Stromal cell of bone marrow (primary cell): ENCODE data around the gene RETREG2.
"Not testable (repeated sequence)": the region's sequence is repeated elsewhere in the genome, so short reads cannot be mapped to it uniquely, and the experiment has no call there.

Experiments
- DNase-seq: peaks from one replicate; pipeline ENCODE4 v3.0.0-alpha.2; 2012; ENCODE audit warnings: low read depth

Gene RETREG2

DNA sequence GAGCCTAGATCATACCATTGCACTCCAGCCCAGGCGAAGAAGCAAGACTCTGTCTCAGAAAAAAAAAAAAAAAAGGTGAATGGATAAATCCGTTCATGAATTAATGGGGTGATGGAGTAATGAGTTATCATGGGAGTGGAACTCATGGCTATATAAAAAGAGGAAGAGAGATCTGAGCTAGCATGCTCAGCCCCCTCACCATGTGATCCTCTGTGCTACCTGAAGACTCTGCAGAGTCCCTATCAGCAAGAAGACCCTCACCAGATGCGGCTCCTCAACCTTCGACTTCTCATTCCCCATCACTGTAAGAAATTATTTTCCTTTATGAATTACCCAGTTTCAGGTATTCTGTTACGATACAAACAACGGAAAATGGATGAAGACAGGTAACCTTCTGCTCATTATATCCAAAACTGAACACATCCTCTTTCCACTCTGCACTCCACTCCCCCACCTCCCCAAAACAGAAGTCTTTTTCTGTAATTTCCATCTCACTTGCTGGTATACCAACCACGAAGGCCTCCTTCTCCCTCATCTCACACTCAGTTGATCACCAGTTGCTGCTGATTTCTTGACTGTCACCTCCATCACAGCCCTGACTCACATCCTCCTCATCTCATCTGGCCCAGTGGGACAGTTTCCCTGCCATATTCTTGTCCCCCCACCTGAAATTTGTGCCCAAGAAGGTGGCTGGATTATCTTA, 8.8 kb downstream of the RETREG2 start:
- no peak for DNase-seq

DNA sequence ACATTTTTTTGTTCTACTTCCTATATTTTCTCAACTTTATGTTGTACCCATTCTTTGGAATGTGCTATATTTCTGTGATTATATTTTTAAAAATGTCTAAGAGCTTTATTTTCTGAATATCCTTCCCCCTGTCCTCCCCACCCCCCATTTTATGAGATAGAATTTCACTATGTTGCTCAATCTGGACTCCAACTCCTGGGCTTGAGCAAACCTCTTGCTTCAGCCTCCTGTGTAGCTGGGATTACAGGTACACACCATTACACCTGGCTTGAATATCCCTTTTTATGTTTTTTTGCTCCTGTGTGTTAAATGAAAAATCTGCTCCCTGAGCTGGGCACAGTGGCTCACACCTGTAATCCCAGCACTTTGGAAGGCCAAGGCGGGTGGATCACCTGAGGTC, 19.3 kb downstream of the RETREG2 start:
- no peak for DNase-seq

DNA sequence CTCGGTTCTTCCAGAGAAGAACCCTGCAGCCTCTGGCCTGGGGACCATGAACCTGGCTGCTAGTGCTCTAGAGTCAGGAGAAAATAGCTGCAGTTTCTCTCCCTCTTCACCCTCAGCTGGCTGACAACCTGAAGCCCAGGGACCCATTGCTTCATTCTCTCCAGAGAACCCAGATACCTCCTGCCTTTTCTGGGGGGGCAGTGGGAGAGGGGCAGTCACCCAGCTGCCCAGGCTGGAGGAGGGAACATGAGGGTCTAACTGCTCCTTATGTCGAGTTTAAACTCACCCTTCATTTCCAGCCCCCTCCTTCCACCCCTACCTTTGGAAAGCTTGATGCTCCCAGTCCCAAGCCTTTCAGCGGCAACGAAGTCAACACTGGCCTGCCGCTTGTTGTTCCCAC, 20.9 kb downstream of the RETREG2 start:
- no peak for DNase-seq

DNA sequence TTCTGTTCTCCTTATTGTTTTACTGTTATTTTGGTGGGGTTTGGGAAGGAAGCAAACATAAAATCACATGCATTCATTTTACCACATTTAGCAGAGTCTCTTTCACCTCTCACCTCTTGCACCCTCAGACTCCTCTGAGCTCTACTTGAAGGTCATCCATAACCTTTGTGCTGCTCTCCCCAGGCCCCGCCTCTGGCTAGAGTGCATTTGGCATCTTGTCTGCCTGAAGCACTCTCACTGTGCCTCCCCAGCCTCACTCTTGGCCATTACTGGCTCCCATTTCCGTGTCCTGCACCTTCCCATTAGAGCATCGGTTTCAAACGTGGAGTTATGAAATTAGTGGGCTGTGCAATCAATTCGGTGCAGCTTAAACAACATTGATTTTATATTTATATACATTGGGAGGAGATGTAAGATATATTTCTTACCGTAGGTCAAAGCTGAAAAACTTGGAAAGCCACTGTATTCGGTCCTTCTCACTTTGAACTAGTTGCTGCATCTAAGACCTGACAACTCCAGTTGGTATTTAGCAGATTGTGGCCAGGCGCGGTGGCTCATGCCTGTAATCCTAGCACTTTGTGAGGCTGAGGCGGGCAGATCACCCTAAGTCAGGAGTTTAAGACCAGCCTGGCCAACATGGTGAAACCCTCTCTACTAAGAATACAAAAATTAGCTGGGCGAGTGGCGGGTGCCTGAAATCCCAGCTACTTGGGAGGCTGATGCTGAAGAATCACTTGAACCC, 21.6 kb downstream of the RETREG2 start:
- DNase-seq = no peak

DNA sequence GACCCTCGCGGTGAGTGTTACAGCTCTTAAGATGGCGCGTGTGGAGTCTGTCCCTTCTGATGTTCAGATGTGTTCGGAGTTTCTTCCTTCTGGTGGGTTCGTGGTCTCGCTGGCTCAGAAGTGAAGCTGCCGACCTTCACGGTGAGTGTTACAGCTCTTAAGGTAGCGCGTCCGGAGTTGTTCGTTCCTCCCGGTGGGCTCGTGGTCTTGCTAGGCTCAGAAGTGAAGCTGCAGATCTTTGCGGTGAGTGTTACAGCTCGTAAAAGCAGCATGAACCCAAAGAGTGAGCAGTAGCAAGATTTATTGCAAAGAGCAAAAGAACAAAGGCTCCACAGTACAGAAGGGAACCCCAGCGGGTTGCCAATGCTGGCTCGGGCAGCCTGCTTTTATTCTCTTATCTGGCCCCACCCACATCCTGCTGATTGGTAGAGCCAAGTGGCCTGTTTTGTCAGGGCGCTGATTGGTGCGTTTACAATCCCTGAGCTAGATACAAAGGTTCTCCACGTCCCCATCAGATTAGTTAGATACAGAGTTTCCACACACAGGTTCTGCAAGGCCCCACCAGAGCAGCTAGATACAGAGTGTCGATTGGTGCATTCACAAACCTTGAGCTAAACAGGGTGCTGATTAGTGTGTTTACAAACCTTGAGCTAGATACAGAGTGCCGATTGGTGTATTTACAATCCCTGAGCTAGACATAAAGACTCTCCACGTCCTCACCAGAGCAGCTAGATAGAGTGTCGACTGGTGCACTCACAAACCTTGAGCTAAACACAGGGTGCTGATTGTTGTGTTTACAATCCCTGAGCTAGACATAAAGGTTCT, 22.6 kb downstream of the RETREG2 start:
- not testable (repeated sequence) for DNase-seq

DNA sequence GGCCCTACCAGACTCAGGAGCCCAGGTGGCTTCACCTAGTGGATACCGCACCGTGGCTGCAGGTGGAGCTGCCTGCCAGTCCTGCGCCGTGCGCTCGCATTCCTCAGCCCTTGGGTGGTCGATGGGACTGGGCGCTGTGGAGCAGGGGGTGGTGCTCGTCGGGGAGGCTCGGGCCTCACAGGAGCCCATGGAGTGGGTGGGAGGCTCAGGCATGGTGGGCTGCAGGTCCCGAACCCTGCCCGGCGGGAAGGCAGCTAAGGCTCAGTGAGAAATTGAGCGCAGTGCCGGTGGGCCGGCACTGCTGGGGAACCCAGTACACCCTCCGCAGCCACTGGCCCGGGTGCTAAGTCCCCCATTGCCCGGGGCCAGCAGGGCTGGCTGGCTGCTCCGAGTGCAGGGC, 23.3 kb downstream of the RETREG2 start:
- not testable (repeated sequence) for DNase-seq

DNA sequence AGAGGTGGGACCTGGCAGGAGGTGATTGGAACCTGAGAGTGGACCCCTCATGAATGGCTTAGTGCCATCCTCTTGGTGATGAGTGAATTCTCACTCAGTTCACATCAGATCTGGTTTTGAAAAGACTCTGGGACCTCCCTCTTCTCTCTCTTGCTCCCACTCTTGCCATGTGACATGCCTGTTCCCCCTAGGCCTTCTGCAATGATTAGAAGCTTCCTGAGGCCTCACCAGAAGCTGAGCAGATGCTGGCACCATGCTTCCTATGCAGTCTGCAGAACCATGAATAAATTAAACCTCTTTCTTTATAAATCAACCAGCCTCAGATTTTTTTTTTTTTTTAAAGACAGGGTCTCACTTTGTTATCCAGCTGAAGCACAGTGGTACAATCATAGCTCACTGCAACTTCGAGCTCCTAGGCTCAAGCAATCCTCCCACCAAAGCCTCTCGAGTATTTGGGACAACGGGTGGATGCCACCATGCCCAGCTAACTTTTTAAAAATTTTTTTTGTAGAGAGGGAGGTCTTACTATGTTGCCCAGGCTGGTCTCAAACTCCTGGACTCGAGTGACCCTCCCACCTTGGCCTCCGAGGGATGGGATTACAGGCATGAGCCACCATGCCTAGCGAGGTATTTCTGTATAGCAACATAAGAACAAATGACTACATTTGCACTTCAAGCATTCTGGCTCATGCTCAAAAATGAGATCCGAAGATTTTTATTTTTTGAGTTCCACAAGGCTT, 26.5 kb downstream of the RETREG2 start:
- no peak for DNase-seq

DNA sequence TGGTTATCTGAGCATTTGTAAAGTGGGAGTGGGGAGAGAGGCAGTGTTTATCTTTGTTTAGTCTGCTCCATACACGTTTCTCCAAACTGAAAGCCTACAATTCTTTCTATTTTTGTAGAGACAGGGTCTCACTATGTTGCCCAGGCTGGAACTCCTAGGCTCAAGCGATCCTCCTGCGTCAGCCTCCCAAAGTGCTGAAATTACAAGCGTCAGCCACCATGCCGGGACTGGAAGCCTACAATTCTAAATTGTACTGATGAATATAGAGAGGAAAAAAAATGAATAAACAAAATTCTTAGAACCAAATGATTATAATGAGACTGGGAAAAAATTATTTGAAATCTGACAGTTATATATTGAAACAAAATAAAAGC, 27.1 kb downstream of the RETREG2 start:
- DNase-seq = no peak

DNA sequence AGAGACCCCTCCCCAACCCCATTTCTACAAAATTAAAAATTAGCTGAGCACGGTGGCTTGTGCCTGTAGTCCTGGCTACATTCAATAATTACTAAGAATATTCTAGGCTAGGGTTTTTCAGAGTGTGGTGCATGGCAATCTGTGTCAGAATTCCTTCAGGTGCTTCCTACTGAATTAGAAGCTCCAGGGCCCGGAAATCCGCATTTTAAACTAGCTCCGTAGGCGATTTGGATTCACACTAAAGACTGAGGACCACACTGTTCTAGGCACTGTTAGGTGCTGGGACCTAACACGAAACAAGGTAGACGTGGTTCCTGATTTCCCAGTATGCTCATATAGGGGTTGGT, 27.9 kb downstream of the RETREG2 start:
- no peak for DNase-seq

DNA sequence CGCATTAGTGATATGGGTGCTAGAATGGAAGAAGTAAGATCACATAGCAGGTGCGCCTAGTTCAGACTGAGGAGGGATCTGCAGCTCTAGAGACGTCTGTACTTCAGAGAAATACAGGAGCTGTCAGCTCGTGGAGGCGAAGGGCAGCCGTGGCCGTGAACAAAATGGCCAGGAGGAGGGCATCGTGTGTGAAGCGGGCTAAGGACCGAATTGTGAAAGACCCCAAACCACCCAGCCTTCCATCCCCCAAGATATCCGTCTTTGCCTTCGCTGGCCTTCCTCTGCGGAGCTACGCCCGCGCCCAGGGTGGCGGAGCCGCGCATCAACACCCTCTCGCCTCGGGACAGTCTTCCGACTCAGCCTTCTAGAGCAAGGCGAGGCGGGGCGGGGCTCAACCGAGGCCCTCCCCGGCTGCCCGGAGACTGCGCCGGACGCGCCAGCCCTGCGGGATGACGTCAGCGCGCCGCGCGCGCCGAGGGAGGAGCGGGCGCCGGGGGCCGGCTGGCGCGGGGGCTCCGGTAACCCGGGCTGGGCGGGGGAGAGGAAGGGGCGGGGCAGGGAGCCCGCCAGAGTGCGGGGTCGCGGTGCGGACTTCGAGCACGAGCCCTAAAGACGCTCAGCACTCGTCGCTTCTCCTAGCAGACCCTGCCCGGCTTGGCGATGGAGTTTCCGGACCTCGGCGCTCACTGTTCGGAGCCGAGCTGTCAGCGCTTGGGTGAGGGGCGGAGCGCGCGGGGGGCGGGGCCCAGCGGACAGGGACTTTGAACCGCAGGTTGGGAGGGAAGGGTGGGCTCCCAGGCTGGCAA, 28.5 kb downstream of the RETREG2 start, which contains the start of gene ZFAND2B:
ZFAND2B (plus strand) TSS at position 455 of the 806 bp plus-strand sequence; CDS start at position 661, 206 bp downstream.
- DNase-seq = peak; percentile 85

DNA sequence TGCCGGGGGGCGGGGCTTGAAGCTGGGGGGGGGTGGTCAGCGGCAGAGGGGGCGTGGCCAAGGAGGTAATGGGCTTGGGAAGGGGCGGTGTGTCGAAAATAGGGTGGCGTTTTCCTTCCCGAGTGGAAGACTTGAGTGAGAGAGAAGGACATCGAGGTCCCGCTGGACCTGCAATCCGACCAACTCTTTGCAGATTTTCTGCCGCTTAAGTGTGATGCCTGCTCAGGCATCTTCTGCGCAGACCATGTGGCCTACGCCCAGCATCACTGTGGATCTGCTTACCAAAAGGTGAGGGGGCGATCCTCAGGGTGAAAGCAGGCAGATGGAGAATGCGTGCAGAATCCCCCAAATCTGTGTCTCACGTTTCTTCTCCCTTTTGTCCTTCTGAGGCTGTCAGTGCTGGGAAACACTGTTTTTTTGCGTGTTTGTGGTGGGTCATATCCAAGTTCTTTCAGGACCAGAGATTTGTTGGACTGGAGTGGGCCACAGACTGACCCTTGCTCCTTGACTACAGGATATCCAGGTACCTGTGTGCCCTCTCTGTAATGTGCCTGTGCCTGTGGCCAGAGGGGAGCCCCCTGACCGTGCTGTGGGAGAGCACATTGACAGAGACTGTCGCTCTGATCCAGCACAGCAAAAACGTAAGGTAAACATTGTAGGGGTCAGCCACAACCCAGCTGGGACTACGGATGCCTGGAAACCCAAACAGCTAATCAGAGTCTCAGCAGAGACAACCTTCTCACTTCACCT, 29.2 kb downstream of the RETREG2 start:
- no peak for DNase-seq

DNA sequence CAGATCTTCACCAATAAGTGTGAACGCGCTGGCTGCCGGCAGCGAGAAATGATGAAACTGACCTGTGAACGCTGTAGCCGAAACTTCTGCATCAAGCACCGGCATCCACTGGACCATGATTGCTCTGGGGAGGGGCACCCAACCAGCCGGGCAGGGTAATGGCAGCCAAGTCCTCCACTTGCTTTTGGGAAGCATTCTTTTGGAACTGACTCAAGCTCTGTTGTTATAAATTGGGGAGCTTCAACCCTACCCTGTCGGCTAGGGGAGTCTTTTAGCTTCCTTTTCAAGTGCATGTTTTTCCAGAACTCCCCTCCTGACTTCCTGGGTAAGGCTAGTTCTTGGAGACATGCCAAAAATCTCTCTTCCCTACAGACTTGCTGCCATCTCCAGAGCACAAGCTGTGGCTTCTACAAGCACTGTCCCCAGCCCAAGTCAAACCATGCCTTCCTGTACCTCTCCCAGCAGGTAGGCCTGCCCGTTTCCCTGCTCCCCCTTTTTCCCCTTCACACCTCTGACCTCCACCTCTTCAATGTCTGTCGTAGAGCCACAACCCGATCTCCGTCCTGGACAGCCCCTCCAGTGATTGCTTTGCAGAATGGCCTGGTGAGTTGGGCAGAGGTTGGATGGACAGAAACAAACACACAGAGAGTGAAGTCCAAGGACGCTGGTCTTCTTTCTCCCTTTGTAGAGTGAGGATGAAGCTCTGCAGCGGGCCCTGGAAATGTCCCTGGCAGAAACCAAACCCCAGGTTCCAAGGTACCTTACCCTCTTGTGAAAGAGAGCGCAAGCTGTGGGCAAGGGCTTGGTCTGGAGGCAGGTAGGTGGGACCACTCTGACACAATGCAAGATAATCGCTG, 30.0 kb downstream of the RETREG2 start:
- no peak for DNase-seq

DNA sequence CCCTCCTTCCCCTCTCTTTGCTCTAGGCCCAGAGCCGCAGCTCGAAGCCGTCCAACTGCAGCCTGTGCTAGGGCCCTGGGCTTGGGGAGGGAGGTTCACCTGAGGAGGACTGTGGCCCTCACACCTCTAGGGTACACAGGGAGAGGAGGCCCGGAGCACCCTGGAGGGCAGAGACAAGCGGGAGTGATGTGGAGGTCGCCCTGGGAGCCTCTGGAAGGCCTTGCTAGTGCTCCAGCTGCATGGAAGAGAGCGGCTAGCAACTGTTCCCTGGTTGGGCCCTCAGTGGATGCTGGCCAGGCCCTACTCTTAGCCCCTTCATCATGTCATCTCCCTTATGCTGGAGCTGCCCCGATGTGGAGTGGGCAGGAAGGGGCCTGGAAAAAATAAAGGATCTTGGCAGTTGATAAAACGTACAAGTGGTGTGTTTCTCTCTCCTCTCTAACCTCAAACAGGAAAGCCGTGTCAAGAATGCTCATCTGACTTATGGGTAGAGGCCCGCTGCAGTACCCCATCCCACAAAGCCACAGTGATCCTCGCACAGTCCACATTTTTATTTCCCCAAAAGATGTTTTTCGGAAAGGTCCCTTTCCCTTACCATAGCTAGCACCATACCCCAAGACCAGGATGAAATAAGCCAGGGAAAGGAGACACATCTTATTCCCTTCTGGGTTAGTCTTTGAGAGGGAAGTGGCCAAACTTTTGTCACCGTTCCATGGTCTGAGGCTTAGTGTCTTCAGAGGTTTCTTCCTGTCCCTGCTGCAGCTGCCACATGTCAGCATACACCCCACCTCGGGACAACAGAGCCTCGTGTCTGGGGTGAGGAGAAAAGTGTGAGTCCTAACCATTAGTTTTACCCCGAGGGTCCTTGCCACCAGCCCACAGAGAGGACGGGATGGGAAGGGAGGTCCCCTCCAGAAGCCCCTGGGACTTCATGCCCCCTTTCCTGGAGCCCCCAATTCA, 31.4 kb downstream of the RETREG2 start:
- no peak for DNase-seq

DNA sequence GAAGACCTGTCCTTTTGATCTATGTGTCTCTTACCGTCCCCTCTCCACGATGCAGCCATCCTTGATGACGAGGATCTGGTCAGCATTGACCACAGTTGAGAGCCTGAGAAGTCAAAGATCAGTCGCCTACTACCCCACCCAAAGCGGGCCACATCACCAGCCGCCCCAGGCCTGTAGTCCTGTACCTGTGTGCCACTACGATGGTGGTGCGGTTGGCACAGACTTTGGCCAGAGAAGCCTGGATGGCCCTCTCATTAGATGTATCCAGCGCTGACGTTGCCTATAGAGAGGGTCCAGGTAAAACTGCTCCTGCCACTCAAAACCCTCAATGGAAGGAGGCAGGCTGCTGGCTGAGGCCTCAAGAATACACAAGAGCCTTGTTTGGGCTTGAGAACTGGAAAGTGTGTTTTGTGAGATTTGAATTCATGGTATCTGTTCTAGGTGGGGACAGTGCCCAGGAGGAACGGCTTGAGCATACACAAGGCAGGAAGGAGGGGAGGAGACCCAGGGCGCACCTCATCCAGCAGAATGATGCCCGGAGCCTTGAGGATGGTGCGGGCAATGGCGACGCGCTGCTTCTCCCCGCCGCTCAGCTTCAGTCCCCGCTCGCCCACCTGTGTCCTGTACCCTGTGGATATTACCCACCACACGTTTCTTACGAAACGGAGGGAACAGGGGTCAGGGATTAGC, 32.3 kb downstream of the RETREG2 start:
- no peak for DNase-seq

DNA sequence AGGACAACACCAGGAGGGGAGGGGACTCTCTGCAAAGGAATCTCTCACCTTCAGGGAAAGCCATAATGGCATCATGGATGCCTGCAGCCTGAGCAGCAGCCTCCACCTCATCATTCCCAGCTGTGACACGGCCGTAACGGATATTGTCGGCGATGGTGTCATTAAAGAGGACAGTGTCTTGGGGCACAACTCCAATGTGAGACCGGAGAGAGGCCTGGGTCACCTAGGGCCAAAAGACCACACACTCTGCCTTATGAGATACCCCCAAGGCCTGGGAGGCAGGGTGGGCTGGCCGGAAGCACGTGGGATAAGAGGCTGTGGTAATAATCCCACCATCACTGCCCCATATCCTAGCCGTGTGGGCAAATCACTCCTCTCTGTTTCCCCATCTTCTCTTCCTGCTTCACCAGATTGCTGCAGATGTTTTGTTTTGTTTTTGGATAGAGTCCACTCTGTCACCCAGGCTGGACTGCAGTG, 32.8 kb downstream of the RETREG2 start:
- DNase-seq = no peak

DNA sequence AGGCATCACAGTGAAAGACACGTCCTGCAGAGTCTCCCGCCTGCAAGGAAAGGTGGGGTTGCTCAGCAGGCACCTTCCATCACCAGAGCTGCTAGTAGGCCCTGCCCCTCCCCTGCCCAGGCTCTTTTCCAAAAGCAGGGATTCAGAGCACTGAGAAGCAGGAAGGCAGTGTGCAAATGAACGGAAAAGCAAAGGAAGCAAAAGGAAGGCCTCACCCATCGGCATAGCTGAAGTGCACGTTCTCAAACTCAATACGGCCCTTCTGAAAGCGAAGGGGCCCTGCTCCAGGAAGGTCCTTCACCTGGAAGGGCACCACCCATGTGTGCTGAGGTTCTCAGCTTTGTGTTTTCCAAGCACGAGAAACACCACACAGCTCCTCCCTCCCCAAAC, 34.9 kb downstream of the RETREG2 start:
- DNase-seq = no peak

DNA sequence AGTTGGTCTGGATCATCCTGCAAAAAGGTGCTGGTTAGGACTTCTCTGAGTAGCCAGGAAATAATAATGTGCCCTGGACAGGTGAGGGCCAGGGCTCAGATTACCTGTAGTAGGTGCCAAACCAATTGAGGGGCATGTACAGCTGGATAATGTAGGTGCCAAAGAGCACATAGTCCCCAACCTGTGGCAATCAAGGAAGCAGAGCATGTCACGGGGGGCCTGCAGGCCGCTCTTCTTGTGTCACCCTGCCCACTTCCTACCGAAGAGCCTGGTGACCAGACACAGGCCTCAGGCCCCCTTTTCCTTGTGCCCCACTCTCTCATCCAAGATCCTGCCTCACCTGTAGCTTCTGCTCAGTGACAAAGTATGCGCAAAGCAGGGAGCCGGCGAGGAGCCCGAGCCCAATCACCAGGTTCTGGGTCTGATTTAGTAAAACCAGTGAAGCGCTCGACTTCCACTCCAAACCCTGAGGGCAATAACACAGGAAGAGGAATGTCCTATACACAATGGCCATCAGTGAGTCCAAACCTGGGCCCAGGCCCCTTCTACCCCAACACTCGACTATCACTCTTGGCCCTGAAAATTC, 35.5 kb downstream of the RETREG2 start:
- DNase-seq = no peak
